RKO (cell line): Measurements from ENCODE around the gene ZFYVE27.
A peak's percentile ranks its signal among the peaks of the same experiment; 100 is the strongest.

Experiments used
- DNase-seq: peaks from one replicate; pipeline ENCODE4 v3.0.0-alpha.2; 2016; ENCODE audit warnings: low spot score

The ZFYVE27 gene

DNA sequence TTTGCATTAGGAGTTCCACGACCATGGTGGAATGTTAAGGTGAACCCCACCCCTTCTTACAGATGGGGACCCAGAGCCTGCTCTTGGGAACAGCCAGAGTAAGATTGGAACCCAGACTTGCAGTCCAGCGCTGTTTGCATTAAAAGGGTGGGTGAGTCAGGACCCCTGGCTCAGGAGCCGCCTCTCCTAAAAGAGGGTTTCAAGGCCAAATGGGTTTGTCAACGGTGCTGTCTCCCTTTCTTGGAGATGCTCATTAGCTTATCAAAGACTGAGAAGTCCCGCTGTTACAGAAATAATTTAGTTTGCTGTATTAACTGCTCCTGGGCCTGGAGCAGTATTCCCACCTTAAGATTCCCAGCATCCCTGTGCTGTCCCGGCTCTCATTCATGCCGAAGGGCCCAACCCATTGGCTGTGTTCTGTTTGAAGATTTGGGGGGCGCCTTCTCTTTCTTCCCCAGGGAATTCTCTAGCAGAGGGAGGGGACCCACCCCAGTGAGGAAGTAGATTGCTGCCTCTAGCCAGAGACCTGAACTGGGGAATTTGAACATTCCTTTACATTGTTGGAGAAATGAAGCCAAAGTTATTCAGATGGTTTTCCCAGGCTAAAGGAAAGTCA is 21.6 kb upstream of the ZFYVE27 start:
- peak; percentile 38 for DNase-seq

DNA sequence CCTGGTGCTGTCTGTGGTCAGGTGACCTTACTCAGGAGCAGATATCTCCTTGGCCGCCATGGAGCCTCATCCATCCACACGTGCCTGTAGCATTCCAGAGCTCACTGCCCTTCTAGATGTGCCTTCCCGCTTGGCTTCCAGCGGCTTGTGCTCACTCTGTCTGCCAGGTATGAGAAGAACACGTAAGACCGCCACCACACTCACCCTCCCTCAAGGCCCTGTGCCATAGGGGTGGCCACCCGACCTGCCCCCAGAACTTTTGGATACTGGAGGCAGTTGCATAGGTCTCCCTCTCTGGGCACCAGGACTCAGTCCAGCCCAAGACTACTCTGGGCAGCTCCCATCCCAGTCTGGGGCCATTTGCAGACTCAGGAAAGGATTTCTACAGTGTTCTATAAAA is 19.3 kb upstream of the ZFYVE27 start:
- DNase-seq: no peak

DNA sequence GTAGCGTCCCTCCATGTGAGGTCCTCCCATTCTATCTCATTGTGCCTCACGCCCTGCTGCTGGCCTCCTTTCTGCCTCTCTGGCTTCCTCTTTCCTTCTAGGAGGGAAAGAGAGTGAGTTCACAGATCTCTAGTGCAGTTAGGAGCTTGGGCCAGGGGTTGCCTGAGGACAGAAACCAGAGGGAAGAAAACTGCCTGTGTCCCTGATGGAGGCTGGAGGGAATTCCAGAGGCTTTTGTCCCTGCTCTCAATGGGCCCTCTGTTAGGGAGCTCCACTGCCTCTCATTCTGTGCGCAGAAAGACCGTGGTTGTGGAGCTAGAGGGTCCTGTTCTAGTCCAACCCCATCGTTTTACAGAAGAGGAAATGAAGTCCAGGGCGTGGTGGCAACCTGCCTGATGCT is 18.8 kb upstream of the ZFYVE27 start:
- no peak for DNase-seq

DNA sequence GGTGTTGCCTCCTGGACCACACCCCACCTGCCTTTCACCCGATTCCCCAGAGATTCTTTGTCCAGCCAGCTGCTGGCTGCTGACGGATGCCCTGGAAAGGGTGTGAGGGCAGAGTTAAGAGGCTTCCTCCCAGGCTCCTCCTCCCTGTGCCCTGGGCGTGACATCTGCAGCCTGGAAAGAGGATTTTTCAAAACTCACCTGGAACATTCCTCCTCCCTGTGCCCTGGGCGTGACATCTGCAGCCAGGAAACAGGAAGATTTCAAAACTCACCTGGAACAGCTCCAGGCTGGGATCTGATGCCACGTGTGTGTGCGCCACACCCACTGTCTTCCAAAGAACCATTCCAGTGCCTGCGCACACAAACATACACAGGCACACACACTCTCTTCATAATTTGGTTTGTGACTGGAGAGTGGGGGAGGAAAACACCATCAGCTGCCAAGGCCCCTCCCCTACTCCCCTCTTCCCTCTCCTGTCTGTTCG is 18.2 kb upstream of the ZFYVE27 start:
- no peak for DNase-seq

DNA sequence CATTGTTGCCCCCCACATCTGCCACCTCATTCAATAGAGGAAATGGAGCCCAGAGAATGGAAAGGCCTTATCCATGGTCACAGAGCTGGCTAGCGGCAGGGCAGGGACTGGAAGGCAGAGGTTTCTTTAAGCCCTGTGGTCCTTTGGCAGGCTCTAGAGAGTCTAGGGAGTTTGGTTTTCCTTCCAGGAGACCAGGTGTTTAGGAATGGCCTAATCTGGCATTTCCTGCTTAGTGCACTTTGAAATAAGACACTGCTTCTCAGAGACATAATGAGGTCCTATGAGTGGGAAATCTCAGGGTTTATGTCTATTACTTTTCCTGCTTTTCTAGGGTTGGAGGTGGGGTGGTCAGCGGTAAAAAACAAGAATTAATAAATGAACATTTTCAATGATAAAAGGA is 17.3 kb upstream of the ZFYVE27 start:
- no peak for DNase-seq

- DNase-seq: no peak
Measured at GRCh38 chr10:97721871-97722780, 14.8 kb upstream of the ZFYVE27 start.

DNA sequence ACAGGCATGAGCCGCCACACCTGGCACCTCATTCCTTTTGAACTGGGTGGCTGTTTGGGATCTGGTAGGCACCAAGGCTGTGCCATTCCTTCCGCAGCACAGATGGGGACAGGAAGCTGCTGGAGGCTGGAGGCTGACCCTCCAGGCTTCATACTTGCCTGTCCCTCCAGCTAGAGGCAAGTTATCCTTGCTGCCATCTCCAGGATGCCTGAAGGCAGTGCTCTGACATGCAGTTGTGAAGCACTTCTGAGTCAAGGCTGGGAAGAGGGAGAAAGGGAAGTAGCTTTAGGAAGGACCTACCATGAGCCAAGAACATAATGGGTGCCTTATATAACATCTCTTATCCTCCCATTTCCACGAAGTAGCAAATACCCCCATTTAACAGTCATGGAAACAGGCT is 13.9 kb upstream of the ZFYVE27 start:
- peak; percentile 23 for DNase-seq

DNA sequence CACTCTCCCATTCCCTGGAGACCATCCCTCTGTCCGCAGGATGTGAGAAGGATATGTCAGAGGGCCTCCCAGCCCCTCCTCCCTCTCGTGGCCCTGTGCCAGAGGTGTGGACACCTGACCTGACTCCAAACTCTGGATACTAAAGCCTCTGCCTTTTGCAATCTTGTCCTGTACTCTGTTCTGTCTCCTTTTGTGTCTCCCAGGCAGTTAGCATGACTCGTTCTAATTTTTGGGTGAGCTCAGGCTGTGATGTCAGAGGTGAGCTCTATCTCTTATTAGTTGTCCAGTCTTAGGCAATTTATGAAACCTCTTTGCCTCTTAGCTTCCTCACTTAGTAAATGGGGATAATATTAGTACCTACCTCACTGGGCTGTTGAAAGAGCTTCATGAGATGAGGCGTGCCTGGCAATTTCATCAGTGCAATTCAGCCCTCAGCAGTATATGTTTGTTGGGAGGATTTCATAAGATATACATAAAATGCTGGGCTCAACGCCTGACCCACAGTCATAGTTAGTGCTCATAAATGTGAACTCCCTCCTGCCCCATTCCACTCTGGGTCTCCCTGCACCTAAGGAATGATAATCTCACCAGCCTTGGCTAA is 12.5 kb upstream of the ZFYVE27 start:
- peak; percentile 44 for DNase-seq

DNA sequence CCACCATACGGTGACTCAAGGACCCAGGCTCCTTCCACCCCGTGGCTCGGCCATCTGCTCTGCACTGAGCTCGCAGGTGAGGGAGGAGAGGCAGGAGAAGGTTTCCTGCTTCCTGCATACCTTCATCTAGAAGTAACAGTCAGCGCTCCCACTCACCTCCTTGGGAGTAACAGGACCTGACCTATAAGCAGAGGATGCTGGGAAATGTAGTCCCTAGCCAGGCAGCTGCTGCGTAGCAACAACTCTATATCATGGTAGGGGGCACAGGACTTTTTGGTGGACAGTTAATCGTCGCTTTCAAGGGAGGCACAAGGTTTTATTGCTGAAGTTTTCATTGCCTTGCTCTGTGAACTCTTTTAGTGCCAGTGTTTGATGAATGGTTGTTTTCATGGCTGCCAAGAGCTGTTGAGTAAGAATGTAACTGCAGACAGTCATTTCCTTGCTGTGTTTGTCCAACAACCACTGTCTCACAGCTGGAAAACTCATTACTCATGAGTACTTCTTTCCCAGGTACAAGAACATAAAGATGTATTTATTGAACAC is 10.2 kb upstream of the ZFYVE27 start:
- peak; percentile 56 for DNase-seq

DNA sequence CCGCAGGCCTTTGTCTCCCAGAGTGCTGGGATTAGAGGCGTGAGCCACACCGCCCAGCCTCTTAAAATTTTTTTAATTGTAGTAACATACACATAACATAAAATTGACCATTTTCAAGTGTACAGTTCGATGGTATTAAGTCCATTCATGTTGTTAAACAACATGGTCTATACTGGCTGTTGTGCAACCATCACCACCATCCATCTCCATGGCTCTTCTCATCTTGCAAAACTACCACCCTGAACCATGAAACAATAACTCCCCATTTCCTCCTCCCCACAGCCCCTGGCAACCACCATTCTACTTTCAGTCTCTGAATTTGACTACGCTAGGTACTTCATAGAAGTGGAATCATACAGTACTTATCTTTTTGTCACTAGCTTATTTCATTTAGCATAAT is 7.9 kb upstream of the ZFYVE27 start:
- no peak for DNase-seq

DNA sequence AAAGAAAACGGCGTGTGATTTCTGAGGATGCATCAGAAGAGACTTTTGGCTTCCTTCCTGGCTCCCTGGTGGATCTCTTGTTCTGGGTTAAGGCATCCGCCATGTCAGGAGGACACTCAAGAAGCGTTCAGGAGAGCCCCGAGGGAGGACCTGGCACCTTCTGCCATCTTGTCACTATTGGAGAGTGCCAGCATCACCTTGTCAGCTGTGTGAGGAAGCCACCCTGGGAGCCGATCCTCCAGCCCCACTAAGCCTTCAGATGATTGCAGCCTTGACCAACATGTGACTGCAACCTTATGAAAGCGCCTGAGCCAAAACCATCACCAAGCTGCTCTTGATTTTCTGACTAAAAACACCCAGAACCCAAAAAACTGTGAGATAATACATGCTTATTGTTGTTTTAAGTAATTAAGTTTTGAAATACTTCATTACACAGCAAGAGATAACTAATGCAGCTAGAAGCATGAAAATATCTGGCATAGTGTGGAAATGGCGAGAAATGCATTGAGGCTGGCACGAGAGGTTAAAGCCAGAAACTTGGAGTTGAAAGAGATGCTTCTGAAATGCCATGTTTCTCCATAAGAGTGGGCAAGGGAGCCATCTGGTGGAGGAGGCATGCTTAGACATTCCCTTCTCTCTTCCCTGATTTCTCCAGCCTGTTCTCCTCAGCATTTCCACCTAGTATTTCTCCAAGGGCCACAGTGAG is 5.4 kb upstream of the ZFYVE27 start:
- DNase-seq: peak; percentile 82

DNA sequence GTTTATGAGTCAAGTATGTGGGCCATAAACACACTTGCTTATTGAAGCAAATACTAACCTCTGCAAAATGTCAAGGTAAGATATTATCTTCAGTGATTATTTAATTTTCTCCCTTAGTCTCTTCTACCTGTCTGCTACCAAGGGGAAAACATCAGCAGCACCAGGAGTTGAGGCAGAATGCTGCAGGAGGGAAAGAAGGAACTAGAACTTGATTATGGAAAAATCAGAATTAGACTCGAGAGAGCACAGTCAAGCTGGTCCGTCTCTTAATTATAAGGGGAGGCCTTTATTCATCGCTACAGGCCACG is 4.9 kb upstream of the ZFYVE27 start:
- DNase-seq: no peak

DNA sequence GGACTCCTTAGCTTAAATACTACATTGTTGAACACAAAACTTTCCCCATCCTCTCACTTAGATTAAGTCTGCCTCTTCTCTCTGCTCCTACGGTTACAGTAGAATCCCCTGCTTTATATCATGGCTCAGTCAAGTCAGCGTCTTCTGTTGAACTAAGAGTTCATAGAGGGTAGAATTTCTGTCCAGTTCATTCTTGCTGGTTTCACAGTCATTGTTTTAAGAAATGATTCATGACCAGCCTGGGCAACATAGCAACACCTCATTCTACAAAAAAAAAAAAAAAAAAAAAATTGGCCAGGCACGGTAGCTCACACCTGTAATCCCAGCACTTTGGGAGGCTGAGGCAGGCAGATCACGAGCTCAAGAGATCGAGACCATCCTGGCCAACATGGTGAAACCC is 3.7 kb upstream of the ZFYVE27 start:
- no peak for DNase-seq

- DNase-seq: no peak
Measured at GRCh38 chr10:97734021-97734420, 2.9 kb upstream of the ZFYVE27 start.

DNA sequence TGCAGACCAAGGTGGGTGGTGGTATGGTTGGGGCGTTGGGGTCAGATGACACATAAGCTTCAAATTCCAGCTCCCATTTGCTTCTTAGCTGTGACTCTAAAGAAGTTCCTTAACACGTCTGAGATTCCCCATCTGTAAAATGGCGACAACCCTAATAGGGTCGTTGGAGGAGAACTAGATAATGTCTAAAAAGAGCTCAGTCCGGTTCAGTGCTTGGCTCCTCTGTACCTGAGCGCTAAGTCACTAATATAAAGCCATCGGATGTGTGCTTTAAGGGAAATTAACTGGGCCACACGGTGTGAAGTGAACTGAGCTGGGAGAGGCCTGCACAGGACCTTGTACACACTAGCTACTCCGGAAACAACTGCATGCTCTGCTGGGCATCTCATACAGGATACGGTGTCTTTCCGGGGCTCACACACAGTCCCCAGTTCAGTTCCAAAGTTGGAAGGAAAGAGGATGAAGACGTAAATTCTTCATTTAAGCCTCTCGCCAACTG is 476 bp upstream of the ZFYVE27 start:
- no peak for DNase-seq

DNA sequence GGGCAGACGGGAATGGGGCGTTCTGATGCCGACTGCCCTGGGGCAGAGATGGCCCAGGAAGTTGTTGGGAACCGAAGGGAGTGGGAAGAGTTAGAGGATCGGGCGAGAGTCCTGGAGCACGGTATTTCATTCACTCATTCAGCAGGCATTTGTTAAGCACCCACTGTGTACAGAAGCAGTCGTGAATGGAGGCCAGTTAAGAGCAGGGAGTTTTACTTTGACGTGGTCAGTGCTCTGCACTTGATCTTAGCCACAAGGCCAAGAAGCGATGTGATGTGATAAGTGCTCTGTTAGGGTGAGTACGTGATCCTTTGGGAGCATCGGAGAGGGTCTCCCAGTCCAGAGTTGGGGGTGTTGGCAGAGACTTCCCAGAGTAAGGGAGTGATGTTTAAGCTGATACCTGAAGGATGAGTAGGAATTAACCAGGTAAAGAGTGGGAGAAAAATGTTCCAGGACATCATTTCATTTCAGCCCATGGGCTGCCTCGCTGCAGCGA is 890 bp downstream of the ZFYVE27 start:
- no peak for DNase-seq

DNA sequence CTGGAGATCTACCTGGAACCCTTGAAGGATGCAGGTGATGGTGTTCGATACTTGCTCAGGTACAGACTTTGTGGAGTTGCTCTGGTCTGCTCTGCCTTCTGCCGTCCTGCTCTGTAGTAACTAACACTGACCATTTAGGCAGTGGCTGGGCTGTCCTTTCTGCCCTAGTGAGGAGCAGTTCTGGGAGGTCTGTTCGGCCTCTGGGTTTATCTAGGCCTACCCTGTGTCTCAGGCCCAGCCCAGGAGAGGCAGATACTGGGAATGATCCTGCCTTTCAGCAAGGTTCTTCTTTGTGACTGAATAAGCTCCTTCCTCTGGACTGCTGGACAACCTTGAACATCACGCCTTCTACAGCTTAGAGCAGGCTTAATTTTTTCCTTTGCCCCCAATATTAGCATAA is 1.7 kb downstream of the ZFYVE27 start:
- no peak for DNase-seq

- no peak for DNase-seq
Measured at GRCh38 chr10:97740613-97741012, 3.7 kb downstream of the ZFYVE27 start.

GRCh38 chr10:97743169-97743943 is 6.4 kb downstream of the ZFYVE27 start:
- DNase-seq: no peak

DNA sequence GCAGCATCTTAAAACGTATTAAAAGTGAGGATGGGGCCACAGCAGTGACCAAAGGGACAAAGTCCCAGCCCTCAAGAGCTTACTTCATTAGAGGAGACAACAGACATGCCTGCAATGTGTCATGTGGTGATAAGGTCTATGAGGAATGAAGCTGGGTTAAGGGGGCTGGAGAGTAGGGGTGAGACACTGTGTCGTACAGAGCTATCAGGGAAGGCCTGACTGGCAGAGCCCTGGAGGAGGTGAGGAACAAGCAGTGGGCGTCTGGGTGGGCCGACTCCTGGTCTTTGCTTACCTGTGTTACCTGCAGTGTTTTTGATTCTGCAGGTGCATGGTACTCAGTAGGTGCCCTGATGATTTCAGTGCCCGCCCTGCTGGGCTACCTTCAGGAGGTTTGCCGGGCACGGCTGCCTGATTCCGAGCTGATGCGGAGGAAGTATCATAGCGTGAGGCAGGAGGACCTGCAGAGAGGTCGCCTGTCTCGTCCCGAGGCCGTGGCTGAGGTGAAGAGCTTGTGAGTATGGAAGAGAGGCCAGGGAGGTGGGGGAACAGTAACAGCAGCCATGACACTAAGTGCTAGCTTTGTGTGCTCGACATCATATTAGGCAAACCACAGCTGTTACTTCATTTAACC is 7.6 kb downstream of the ZFYVE27 start:
- no peak for DNase-seq

GRCh38 chr10:97747573-97747972 is 10.6 kb downstream of the ZFYVE27 start:
- no peak for DNase-seq
